Middle frontal gyrus (tissue), 1 donor: ENCODE data around the gene PDP2.
"Not testable (repeated sequence)": the region's sequence is repeated elsewhere in the genome, so short reads cannot be mapped to it uniquely, and the experiment has no call there.

Experiments used
- DNase-seq: peaks from one replicate; pipeline ENCODE4 v3.0.0-alpha.2; 2015; ENCODE audit warnings: low spot score; ENCODE audit errors: extremely low spot score

Gene PDP2

GRCh38 chr16:66885491-66885890 is 5.2 kb downstream of the PDP2 start:
- no peak for DNase-seq

GRCh38 chr16:66886321-66886720 is 6.0 kb downstream of the PDP2 start:
- DNase-seq = no peak

DNA sequence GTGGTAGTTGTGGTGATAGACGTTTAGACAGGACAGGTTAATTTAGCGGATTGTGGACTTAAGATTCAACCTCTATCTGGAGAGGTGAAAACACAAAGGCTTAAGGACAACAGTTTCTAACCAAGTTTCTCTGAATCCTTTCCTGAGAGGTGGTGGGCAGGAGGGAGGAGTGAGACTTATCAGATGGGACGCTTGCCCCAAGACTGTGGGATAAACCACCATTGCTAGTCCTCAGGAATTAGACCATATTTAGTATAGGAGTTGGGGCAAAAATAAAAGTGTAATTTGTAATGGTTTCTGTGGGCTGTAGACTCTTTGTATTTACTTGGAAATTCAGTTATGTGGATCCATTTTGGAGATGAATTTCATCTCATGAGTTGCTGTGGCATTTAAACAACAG is 6.6 kb downstream of the PDP2 start:
- no peak for DNase-seq

- DNase-seq = no peak
These were observed 8.6 kb downstream of the PDP2 start for GRCh38 chr16:66888647-66889615.

GRCh38 chr16:66889622-66890021 is 9.3 kb downstream of the PDP2 start:
- DNase-seq = no peak

DNA sequence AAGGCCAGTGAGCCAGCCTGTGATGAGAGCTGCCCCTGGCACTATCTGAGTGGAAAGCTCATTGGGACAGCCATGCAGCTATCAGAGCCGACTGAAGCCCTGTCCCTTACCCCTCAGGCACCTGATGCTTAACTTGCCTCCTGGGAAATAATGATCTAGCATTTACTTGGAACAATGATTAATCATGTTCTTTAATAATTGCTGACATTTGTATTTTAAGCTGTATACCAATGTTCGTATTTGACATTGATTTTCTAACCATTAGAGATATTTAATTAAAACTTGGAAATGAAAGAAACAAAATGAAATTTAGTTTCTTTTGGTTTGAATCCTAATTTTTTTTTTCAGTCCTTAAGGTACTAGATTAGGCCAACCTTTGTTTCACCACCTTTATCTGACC is 10.5 kb downstream of the PDP2 start:
- DNase-seq = no peak

- DNase-seq = no peak
These were observed 11.0 kb downstream of the PDP2 start for GRCh38 chr16:66891360-66891759.

- no peak for DNase-seq
These were observed 11.5 kb downstream of the PDP2 start for GRCh38 chr16:66891797-66892196.

GRCh38 chr16:66894055-66894454 is 13.7 kb downstream of the PDP2 start:
- DNase-seq = no peak

DNA sequence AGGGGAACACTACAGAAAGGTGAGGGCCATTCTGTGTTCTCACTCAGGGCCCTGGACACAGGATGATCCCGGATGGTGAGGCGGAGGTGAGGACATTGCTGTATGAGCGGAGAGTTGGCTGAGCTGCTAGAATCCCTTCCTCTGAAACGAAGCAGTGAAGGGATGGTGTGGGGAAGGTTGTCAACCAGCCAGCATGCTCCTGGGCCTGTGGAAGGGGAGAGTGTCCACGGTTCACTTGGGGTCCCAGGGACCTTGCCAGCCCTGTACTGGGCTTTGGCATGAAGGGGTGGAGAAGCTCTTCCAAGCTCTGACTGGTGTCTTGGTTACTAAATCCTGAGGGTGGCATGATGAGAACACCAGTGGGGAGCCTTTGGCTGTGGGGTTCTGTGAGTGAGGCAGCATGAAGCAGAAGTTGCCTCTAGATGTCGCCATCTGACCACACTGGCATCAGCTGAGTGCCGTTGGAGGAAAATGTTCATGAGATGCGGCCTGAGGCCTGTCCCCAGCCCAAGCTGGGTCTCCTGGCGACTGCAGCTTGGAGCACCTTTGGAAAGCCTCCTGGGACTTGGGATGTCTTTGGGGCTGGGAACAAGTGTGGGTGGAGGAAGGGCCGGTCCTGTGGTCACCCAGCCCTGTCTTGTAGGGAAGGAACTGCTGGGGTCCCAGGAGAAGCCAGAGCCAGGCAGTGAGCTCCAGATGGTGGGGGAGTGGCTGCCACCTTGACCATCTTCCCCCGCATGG is 14.8 kb downstream of the PDP2 start:
- DNase-seq = peak; percentile 60

DNA sequence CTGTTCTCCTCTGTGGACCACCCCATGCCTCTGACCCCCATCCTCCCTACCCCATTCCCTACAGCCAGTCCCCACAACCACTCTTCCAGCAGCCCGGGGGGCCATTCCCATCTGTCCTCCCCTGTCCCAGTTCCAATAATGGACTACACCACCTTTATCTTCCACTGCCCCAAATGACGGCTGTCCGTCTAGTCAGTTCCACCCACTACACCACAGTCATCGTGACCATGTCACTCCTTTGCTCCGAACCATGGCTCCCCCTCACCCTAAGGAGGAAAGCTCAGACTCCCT is 15.3 kb downstream of the PDP2 start:
- DNase-seq = no peak

DNA sequence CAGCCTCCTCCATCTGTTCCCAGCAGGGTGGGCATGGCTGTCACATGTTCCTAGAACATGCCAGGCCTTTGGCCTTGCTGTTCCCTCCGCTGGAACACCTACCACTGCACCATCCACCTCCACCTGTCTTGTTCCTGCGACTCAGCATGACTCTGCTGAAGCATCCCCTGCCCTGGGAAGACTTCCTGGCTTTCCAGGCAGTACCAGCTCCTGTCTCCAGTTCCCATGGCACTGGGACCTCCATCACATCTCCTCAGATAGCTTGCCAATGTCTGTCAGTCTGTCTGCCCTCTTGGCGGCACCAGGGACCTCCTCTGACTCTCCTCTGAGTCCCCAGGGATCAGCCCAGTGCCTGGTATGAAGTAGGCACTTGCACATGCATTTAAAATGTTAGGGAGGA is 15.7 kb downstream of the PDP2 start:
- DNase-seq = no peak

DNA sequence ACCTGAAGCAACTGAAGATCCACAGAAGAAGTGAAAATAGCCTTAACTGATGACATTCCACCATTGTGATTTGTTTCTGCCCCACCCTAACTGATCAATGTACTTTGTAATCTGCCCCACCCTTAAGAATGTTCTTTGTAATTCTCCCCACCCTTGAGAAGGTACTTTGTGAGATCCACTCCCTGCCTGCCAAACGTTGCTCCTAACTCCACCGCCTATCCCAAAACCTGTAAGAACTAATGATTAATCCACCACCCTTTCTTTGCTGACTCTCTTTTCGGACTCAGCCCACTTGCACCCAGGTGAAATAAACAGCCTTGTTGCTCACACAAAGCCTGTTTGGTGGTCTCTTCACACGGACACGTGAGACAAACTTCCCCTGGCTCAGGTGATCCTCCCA is 16.4 kb downstream of the PDP2 start:
- not testable (repeated sequence) for DNase-seq

- no peak for DNase-seq
These were observed 17.9 kb downstream of the PDP2 start for GRCh38 chr16:66898207-66898606.

- no peak for DNase-seq
These were observed 18.6 kb downstream of the PDP2 start for GRCh38 chr16:66898933-66899309.

DNA sequence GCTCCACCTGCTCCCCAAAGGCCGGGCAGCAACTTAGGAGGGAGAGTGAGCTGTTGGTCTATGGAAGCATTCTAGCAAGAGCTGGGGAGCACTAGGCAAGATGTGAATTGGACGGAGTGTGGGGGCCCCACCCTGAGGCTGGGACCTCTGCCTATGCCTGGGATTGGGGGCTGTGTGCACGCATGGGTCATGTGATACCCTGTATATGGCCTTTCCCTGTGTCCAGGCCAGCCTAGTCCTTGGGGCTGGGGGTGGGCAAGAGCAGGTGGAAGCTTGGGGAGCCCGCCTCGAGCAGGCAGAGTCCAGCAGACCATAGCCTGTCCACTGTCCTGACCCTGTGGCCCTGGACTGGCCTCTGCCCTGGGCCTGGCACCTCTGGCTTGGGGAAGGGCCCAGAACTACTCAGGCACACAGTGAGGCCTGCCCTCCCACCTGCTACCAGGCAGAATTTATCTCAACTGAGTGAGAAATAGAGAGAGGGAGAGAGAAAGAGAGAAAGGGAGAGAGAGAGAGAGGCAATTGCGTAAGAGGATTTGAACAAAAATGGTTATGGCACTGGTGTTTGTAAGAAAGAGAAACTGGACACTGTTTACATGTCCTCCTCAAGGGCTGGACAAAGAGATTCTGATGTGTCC is 19.1 kb downstream of the PDP2 start:
- DNase-seq = no peak

DNA sequence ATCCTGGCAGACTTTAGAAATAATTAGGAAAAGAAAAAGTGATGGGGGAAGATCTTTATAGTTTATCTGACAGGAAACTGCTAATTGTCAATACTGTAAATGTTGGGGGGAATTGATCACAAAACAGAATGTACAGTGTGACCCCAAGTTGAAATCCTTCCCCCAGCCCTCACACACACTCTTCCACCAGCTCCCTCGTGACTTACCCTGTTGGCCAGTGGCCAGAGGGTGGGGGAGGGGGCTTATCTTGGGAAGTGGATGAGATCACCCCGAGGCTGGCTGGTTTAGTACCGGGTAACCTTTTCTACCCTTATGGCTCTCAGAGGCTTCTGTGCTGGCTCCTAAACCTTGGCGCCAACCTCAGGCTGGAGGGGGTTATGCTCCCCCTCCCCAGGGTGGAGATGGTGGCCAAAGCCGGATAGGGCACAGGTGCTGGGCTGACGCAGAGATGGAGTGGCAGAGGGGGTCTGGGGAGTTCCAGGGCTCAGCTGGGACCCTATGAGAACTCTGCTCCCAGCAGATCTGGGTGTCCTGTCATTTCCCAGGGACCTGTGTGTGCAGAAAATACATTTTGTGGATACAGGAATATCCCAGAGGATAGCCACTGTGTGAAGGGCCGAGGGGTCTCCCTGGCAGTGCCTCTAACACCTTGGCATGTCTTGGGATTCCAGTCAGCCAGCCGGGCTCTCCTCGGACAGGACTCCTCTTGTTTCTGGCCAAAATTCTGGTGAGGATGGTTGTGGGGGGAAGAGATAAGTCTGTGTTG is 19.8 kb downstream of the PDP2 start:
- DNase-seq = no peak

GRCh38 chr16:66900721-66901441 is 20.6 kb downstream of the PDP2 start:
- DNase-seq = no peak

DNA sequence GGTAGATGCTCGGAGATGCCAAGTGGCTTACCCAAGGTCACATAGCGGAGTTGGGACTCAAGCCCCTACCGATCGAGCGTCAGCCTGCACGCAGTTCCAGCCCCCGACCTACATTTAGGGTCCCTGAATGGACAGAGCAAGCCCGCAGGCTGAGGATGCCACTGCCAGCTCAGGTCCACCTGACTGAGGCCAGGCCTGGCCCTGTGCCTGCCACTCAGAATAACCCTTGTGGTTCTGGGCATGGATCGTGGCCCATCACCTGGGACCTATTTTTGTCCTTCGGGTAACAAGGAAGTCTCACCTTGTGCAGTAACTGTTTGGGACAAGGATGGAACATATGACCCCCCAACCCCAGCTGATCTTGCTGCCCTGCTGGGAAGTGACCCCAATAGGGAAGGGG is 21.3 kb downstream of the PDP2 start:
- no peak for DNase-seq

GRCh38 chr16:66902648-66903543 is 22.6 kb downstream of the PDP2 start:
- no peak for DNase-seq
